ENCODE data around the gene HAAO. TPM values are rescaled to one million over a fixed set of nuclear protein-coding genes. Genes with fewer than 3 reads are reported as not detected.
"Not testable (repeated sequence)": the region's sequence is repeated elsewhere in the genome, so short reads cannot be mapped to it uniquely, and the experiment has no call there.

The HAAO gene
- total RNA-seq, 1 donor from 2014 or later, result not detected

- no peak overlapping the region for H3K27ac Mint-ChIP-seq (ENCODE audit: unreplicated experiment)
- TF ChIP-seq, protein P1, sequence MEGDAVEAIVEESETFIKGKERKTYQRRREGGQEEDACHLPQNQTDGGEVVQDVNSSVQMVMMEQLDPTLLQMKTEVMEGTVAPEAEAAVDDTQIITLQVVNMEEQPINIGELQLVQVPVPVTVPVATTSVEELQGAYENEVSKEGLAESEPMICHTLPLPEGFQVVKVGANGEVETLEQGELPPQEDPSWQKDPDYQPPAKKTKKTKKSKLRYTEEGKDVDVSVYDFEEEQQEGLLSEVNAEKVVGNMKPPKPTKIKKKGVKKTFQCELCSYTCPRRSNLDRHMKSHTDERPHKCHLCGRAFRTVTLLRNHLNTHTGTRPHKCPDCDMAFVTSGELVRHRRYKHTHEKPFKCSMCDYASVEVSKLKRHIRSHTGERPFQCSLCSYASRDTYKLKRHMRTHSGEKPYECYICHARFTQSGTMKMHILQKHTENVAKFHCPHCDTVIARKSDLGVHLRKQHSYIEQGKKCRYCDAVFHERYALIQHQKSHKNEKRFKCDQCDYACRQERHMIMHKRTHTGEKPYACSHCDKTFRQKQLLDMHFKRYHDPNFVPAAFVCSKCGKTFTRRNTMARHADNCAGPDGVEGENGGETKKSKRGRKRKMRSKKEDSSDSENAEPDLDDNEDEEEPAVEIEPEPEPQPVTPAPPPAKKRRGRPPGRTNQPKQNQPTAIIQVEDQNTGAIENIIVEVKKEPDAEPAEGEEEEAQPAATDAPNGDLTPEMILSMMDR (IDR thresholded peaks at IDR 0.05; ENCODE audit: partially characterized antibody, unreplicated experiment), result no peak
- peaks cover 6% of the 10 kb centered on the region for H3K9me3 Mint-ChIP-seq (ENCODE audit: unreplicated experiment)
- H3K4me1 Mint-ChIP-seq (ENCODE audit: low read depth, unreplicated experiment), result peaks cover 6% of the 10 kb centered on the region
- H3K36me3 Mint-ChIP-seq (ENCODE audit: unreplicated experiment), result peaks cover 27% of the 10 kb centered on the region
- no peak overlapping the region for H3K4me3 Mint-ChIP-seq (ENCODE audit: unreplicated experiment)
- no peak for DNase-seq
- H3K27me3 Mint-ChIP-seq (ENCODE audit: unreplicated experiment), result no peaks in the 10 kb centered on the region
Measured at GRCh38 chr2:42741140-42741539, 51.2 kb downstream of the HAAO start.

DNA sequence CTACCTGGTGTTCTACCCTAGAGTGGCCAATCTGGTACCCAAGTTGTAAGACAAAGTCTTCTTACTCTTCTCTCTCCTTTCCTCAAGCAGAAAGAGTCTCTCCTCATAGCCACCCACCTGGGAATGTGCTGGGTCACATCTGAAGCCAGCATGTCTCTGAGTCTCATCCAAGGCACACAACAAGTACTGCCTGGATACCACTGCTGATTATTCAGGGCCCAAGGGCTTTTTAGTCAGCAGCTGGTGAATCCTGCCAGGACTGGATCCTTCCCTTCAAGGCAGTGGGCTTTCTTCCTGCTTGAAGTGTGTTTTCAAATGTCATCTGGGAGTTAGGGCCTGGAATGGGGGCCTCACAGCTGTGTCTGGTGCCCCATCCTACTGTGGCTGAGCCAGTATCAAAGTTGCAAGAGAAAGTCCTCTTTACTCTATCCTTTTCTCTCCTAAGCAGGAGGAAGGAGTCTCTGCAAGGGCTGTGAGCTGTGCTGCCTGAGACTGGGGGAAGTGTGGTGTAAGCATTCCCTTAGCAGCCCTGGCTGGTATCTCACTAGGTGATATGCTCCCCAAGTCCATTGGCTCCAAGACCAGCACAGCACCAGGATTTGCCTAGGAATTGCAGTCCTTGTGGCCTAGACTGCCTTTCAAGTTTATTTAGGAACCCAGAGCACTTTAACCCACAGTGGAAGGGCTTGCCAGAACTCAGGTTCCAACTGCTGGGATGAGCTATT lies 55.6 kb downstream of the HAAO start:
- H3K27me3 Mint-ChIP-seq (ENCODE audit: unreplicated experiment), result no peaks in the 10 kb centered on the region
- H3K9me3 Mint-ChIP-seq (ENCODE audit: unreplicated experiment), result peaks cover 11% of the 10 kb centered on the region
- TF ChIP-seq, protein P1 (IDR thresholded peaks at IDR 0.05; ENCODE audit: partially characterized antibody, unreplicated experiment), result no peak
- H3K27ac Mint-ChIP-seq (ENCODE audit: unreplicated experiment), result no peak overlapping the region
- no peak overlapping the region for H3K4me3 Mint-ChIP-seq (ENCODE audit: unreplicated experiment)
- peaks cover 55% of the 10 kb centered on the region for H3K36me3 Mint-ChIP-seq (ENCODE audit: unreplicated experiment)
- H3K4me1 Mint-ChIP-seq (ENCODE audit: low read depth, unreplicated experiment), result no peaks in the 10 kb centered on the region
- DNase-seq, result no peak

DNA sequence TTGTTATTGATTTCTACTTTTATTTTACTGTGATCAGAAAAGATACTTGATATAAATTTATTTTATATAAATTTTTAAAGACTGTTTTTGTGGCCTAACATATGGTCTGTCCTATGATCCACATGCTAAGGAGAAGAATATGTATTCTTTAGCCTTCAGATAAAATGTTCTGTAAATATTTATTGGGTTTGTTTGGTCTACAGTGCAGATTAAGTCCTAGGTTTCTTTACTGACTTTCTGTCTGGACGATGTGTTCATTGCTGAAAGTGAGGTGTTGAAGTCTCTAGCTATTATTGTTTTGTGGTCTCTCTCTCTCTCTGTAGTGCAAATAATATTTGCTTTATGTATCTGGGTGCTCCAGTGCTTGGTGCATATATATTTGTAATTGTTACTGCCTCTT lies 58.5 kb downstream of the HAAO start:
- no peaks in the 10 kb centered on the region for H3K27me3 Mint-ChIP-seq (ENCODE audit: unreplicated experiment)
- no peaks in the 10 kb centered on the region for H3K4me1 Mint-ChIP-seq (ENCODE audit: low read depth, unreplicated experiment)
- TF ChIP-seq, protein P1 (IDR thresholded peaks at IDR 0.05; ENCODE audit: partially characterized antibody, unreplicated experiment), result no peak
- H3K9me3 Mint-ChIP-seq (ENCODE audit: unreplicated experiment), result peaks cover 20% of the 10 kb centered on the region
- no peak overlapping the region for H3K4me3 Mint-ChIP-seq (ENCODE audit: unreplicated experiment)
- DNase-seq, result no peak
- peaks cover 64% of the 10 kb centered on the region for H3K36me3 Mint-ChIP-seq (ENCODE audit: unreplicated experiment)
- H3K27ac Mint-ChIP-seq (ENCODE audit: unreplicated experiment), result no peak overlapping the region

GRCh38 chr2:42731316-42731715 lies 61.1 kb downstream of the HAAO start:
- not testable (repeated sequence) for DNase-seq; H3K4me1 Mint-ChIP-seq (ENCODE audit: low read depth, unreplicated experiment); H3K27ac Mint-ChIP-seq (ENCODE audit: unreplicated experiment); H3K4me3 Mint-ChIP-seq (ENCODE audit: unreplicated experiment); H3K27me3 Mint-ChIP-seq (ENCODE audit: unreplicated experiment)
- H3K36me3 Mint-ChIP-seq (ENCODE audit: unreplicated experiment), result peaks cover 64% of the 10 kb centered on the region
- H3K9me3 Mint-ChIP-seq (ENCODE audit: unreplicated experiment), result peaks cover 18% of the 10 kb centered on the region

GRCh38 chr2:42726680-42727079 lies 65.7 kb downstream of the HAAO start:
- TF ChIP-seq, protein P1 (IDR thresholded peaks at IDR 0.05; ENCODE audit: partially characterized antibody, unreplicated experiment), result no peak
- Mint-ChIP-seq H3K9me3 (ENCODE audit: unreplicated experiment) (peaks cover 12% of the 10 kb centered on the region), H3K27ac (ENCODE audit: unreplicated experiment) (no peak overlapping the region), H3K4me1 (ENCODE audit: low read depth, unreplicated experiment) (no peaks in the 10 kb centered on the region), H3K36me3 (ENCODE audit: unreplicated experiment) (peaks cover 34% of the 10 kb centered on the region), H3K27me3 (ENCODE audit: unreplicated experiment) (peaks cover 2% of the 10 kb centered on the region), H3K4me3 (ENCODE audit: unreplicated experiment) (no peak overlapping the region)
- no peak for DNase-seq

All from glutamatergic neuron (in vitro differentiated cells).